ENCODE data around the gene SPSB1. TPM values are rescaled to one million over a fixed set of nuclear protein-coding genes. Genes with fewer than 3 reads are reported as not detected.

The SPSB1 gene
- total and polyA plus RNA-seq, 7 experiments from 2014 or later: 1.4 to 10.3 (median 1.9) TPM

DNA sequence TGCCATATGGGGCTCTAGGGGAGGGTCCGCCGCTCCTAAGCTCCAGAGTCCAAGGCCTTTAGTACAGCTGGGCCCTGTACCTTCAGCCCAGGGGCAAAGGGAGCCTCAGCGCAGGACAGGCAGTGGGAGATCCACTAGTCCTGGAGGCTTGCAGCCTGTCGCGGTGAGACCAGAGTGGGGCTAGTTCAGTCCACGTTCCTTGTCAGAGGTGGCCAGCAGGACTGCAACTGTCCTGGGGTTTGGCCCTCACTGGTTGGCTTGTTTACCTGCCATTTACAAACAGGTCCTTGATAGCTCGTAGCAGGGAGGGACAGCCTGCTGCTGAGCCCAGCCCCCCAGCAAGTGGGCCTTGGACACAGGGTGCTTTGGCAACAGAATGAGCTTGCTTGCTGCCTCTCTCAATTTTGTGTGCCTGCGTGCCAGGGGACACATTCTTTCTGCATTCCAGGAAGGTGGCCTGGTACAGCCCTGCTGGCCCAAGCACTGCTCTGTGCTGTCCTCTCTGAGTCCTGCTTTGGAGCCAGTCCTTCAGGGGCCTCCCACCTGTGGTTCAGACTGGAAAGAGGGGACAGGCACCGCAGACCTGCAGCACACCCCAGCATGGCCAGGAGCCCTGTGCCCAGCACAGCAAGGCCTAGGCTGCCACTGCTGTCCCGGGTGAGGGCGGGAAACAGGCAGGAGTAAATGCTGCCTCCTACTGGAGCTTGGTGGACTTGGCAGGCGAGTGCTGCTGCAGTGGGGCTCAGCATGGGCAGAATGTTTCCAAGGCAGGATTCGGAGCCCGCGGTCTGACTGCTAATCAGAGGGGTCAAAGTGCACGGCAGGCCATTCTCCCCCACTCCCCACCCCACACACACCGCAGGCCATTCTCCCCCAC, 42.9 kb upstream of the SPSB1 start:
- intact Hi-C loops (cut with micrococcal nuclease): loop anchor here in 1 of 2 donors (1.0 kb wide), 1 partner anchor 107 kb away; no protein-coding TSS in a partner anchor
- no peak overlapping the region for H3K27ac Mint-ChIP-seq
- H3K36me3 Mint-ChIP-seq: peaks cover 0 to 29% (median 6%) of the 10 kb centered on the region in 5 donors
- ATAC-seq: peak; percentile 46
- H3K9me3 Mint-ChIP-seq: no peaks in the 10 kb centered on the region
- H3K27me3 ChIP-seq (ENCODE audit: control insufficient read depth in 2 of 2, insufficient read depth in 2 of 2, low read length in 2 of 2): no peaks in the 10 kb centered on the region
- H3K4me1 ChIP-seq (ENCODE audit: control insufficient read depth in 2 of 2, insufficient read depth in 2 of 2, low read length in 2 of 2): peaks cover 0 to 1% of the 10 kb centered on the region in 2 donors
- DNase-seq: peak in 2 of 9 donors; percentile 8 to 20
- no peaks in the 10 kb centered on the region for H3K9me3 ChIP-seq (ENCODE audit: control insufficient read depth in 2 of 3, low read length in 3 of 3)
- ChIA-PET CTCF (interaction anchor here (1.3 kb wide), 1 partner anchor 47 kb away, joined by 3 read pairs; no protein-coding TSS in a partner anchor), POLR2A (no interaction called here)
- H3K36me3 ChIP-seq (ENCODE audit: control insufficient read depth in 2 of 3, insufficient read depth in 3 of 3, low read length in 3 of 3): peaks cover 0 to 36% (median 0%) of the 10 kb centered on the region in 3 experiments
- no peak overlapping the region for H3K4me3 ChIP-seq (ENCODE audit: low read length)
- H3K27ac ChIP-seq (ENCODE audit: low read depth, low read length): no peak overlapping the region
- H3K4me1 Mint-ChIP-seq: peaks cover 12 to 33% (median 19%) of the 10 kb centered on the region in 7 donors
- no peak overlapping the region for H3K4me3 Mint-ChIP-seq
- no peaks in the 10 kb centered on the region for H3K27me3 Mint-ChIP-seq

- peaks cover 0 to 31% (median 0%) of the 10 kb centered on the region in 3 experiments for H3K36me3 ChIP-seq (ENCODE audit: control insufficient read depth in 2 of 3, insufficient read depth in 3 of 3, low read length in 3 of 3)
- H3K4me3 ChIP-seq (ENCODE audit: low read length): no peak overlapping the region
- H3K27me3 Mint-ChIP-seq: no peaks in the 10 kb centered on the region
- H3K4me3 Mint-ChIP-seq: no peak overlapping the region
- no peaks in the 10 kb centered on the region for H3K9me3 ChIP-seq (ENCODE audit: control insufficient read depth in 2 of 3, low read length in 3 of 3)
- H3K27me3 ChIP-seq (ENCODE audit: control insufficient read depth in 2 of 2, insufficient read depth in 2 of 2, low read length in 2 of 2): no peaks in the 10 kb centered on the region
- DNase-seq (no peak), ATAC-seq (no peak)
- no peak overlapping the region for H3K27ac Mint-ChIP-seq
- POLR2A ChIA-PET: no interaction called here
- H3K4me1 Mint-ChIP-seq: peaks cover 11 to 34% (median 18%) of the 10 kb centered on the region in 7 donors
- CTCF ChIA-PET: interaction anchor here (0.6 kb wide), 1 partner anchor 10 kb away, joined by 3 read pairs; no protein-coding TSS in a partner anchor
- H3K9me3 Mint-ChIP-seq: no peaks in the 10 kb centered on the region
- H3K36me3 Mint-ChIP-seq: peaks cover 0 to 29% (median 7%) of the 10 kb centered on the region in 5 donors
- no peak overlapping the region for H3K27ac ChIP-seq (ENCODE audit: low read depth, low read length)
- no peaks in the 10 kb centered on the region for H3K4me1 ChIP-seq (ENCODE audit: control insufficient read depth in 2 of 2, insufficient read depth in 2 of 2, low read length in 2 of 2)
- intact Hi-C loops (cut with micrococcal nuclease): loop anchor here in 1 of 2 donors (1.0 kb wide), 1 partner anchor 108 kb away; no protein-coding TSS in a partner anchor
Observed at GRCh38 chr1:9250411-9251381, 42.0 kb upstream of the SPSB1 start.

DNA sequence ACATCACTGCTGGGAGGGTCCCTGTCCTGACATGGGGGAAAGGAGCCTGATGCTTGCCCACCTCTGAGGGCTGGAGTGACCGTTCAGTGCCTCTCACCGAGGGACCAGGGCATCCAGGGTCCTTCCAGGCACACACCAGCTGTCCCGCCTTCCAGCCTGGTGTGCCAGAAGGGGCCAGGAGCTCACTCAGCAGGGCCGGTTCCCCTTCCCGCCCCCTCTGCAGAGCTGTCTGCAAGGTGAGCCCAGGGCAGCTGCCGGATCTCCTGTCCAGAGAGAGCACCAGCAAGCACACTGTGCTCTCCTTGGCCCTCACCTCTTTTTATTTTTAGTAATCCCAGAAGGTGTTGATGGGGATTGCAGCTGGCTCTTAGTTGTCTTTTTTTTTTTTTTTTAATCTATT, 41.2 kb upstream of the SPSB1 start:
- peaks cover 11 to 34% (median 18%) of the 10 kb centered on the region in 7 donors for H3K4me1 Mint-ChIP-seq
- Histone ChIP-seq H3K36me3 (ENCODE audit: control insufficient read depth in 2 of 3, insufficient read depth in 3 of 3, low read length in 3 of 3) (peaks cover 0 to 32% (median 0%) of the 10 kb centered on the region in 3 experiments), H3K27ac (ENCODE audit: low read depth, low read length) (no peak overlapping the region), H3K9me3 (ENCODE audit: control insufficient read depth in 2 of 3, low read length in 3 of 3) (no peaks in the 10 kb centered on the region), H3K27me3 (ENCODE audit: control insufficient read depth in 2 of 2, insufficient read depth in 2 of 2, low read length in 2 of 2) (no peaks in the 10 kb centered on the region), H3K4me1 (ENCODE audit: control insufficient read depth in 2 of 2, insufficient read depth in 2 of 2, low read length in 2 of 2) (no peaks in the 10 kb centered on the region), H3K4me3 (ENCODE audit: low read length) (no peak overlapping the region)
- peaks cover 0 to 28% (median 6%) of the 10 kb centered on the region in 5 donors for H3K36me3 Mint-ChIP-seq
- no peak for DNase-seq
- intact Hi-C loops (cut with micrococcal nuclease): no loop called here
- ChIA-PET POLR2A (no interaction called here), CTCF (interaction anchor here (0.6 kb wide), 1 partner anchor 10 kb away, joined by 3 read pairs; no protein-coding TSS in a partner anchor)
- H3K27ac Mint-ChIP-seq: no peak overlapping the region
- H3K9me3 Mint-ChIP-seq: no peaks in the 10 kb centered on the region
- ATAC-seq: no peak
- H3K4me3 Mint-ChIP-seq: no peak overlapping the region
- H3K27me3 Mint-ChIP-seq: no peaks in the 10 kb centered on the region

DNA sequence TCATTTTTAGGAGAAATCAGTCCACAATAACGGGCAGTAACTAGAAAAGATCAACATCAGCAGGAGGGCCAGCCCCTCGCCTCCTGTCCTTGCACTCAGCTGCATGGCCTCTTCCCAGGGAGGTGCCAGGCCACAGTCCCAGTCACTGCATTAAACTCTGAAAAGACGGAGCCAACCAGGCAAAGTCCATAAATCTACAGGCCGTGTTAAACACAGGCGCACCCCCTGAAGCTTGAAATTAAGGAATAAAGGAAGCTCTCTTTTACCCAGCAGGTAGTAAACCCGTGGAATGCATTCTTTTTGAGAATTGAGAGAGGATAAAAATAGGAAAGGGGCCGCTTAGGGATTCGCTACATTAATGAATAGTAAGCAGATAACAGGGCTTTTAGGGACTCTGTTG, 39.7 kb upstream of the SPSB1 start:
- Mint-ChIP-seq H3K27me3 (no peaks in the 10 kb centered on the region), H3K9me3 (peaks cover 0 to under 1% (median 0%) of the 10 kb centered on the region in 11 donors), H3K36me3 (peaks cover 0 to 28% (median 9%) of the 10 kb centered on the region in 5 donors), H3K27ac (no peak overlapping the region), H3K4me1 (peaks cover 11 to 43% (median 24%) of the 10 kb centered on the region in 7 donors), H3K4me3 (no peak overlapping the region)
- Histone ChIP-seq H3K36me3 (ENCODE audit: control insufficient read depth in 2 of 3, insufficient read depth in 3 of 3, low read length in 3 of 3) (peaks cover 0 to 20% (median 0%) of the 10 kb centered on the region in 3 experiments), H3K27ac (ENCODE audit: low read depth, low read length) (no peak overlapping the region), H3K9me3 (ENCODE audit: control insufficient read depth in 2 of 3, low read length in 3 of 3) (no peaks in the 10 kb centered on the region), H3K4me1 (ENCODE audit: control insufficient read depth in 2 of 2, insufficient read depth in 2 of 2, low read length in 2 of 2) (no peaks in the 10 kb centered on the region), H3K27me3 (ENCODE audit: control insufficient read depth in 2 of 2, insufficient read depth in 2 of 2, low read length in 2 of 2) (no peaks in the 10 kb centered on the region), H3K4me3 (ENCODE audit: low read length) (no peak overlapping the region)
- intact Hi-C loops (cut with micrococcal nuclease): no loop called here
- CTCF ChIA-PET: interaction anchor here (1.3 kb wide), 1 partner anchor 29 kb away, joined by 3 read pairs; no protein-coding TSS in a partner anchor
- no peak for DNase-seq
- POLR2A ChIA-PET: no interaction called here
- no peak for ATAC-seq

DNA sequence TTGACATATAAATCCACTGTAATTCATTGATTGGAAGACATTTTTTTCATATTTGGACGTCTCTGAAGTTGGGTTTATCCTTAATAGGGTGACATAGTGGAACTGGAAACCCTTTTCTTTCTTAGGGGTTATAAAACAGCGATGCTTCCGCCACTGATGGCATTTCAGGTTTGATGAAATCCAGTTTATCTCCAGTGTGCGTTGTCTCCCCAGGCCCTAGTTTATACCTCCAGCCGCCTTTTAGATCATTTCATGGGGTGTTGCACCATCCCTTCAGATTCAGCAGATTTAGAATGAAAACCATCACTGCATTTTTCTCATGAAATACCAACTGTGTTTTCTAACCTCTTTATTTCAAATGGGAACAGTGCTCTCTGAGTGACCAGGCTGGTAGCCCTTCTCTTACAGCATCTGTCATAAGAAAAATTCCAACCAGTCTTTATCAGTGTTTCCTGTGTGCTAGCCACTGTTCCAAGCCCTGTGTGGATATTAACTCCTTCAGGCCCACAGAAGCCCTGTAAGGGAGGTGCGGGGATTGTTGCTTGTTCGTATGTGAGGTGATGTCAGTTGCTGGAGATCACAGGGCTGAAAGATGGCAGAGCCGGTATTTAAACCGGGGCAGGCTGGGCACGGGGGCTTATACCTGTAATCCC, 39.1 kb upstream of the SPSB1 start:
- intact Hi-C loops (cut with micrococcal nuclease): no loop called here
- DNase-seq: no peak
- H3K4me3 ChIP-seq (ENCODE audit: low read length): no peak overlapping the region
- no peak for ATAC-seq
- peaks cover 0 to 30% (median 15%) of the 10 kb centered on the region in 5 donors for H3K36me3 Mint-ChIP-seq
- peaks cover 0 to 6% (median 0%) of the 10 kb centered on the region in 11 donors for H3K9me3 Mint-ChIP-seq
- no peaks in the 10 kb centered on the region for H3K27me3 Mint-ChIP-seq
- ChIA-PET CTCF (interaction anchor here (1.3 kb wide), 1 partner anchor 28 kb away, joined by 3 read pairs; no protein-coding TSS in a partner anchor), POLR2A (no interaction called here)
- H3K9me3 ChIP-seq (ENCODE audit: control insufficient read depth in 2 of 3, low read length in 3 of 3): no peaks in the 10 kb centered on the region
- H3K27me3 ChIP-seq (ENCODE audit: control insufficient read depth in 2 of 2, insufficient read depth in 2 of 2, low read length in 2 of 2): no peaks in the 10 kb centered on the region
- H3K4me1 ChIP-seq (ENCODE audit: control insufficient read depth in 2 of 2, insufficient read depth in 2 of 2, low read length in 2 of 2): no peaks in the 10 kb centered on the region
- no peak overlapping the region for H3K27ac ChIP-seq (ENCODE audit: low read depth, low read length)
- H3K4me3 Mint-ChIP-seq: no peak overlapping the region
- H3K36me3 ChIP-seq (ENCODE audit: control insufficient read depth in 2 of 3, insufficient read depth in 3 of 3, low read length in 3 of 3): peaks cover 0 to 17% (median 0%) of the 10 kb centered on the region in 3 experiments
- peaks cover 14 to 49% (median 30%) of the 10 kb centered on the region in 7 donors for H3K4me1 Mint-ChIP-seq
- H3K27ac Mint-ChIP-seq: no peak overlapping the region

GRCh38 chr1:9256332-9256731, 36.4 kb upstream of the SPSB1 start:
- CTCF ChIA-PET: no interaction called here
- Histone ChIP-seq H3K27ac (ENCODE audit: low read depth, low read length) (no peak overlapping the region), H3K4me1 (ENCODE audit: control insufficient read depth in 2 of 2, insufficient read depth in 2 of 2, low read length in 2 of 2) (no peaks in the 10 kb centered on the region), H3K36me3 (ENCODE audit: control insufficient read depth in 2 of 3, insufficient read depth in 3 of 3, low read length in 3 of 3) (peaks cover 0 to 9% (median 0%) of the 10 kb centered on the region in 3 experiments), H3K9me3 (ENCODE audit: control insufficient read depth in 2 of 3, low read length in 3 of 3) (no peaks in the 10 kb centered on the region), H3K27me3 (ENCODE audit: control insufficient read depth in 2 of 2, insufficient read depth in 2 of 2, low read length in 2 of 2) (no peaks in the 10 kb centered on the region), H3K4me3 (ENCODE audit: low read length) (no peak overlapping the region)
- Mint-ChIP-seq H3K9me3 (peaks cover 0 to 23% (median 0%) of the 10 kb centered on the region in 11 donors), H3K36me3 (peaks cover 0 to 38% (median 21%) of the 10 kb centered on the region in 5 donors), H3K27ac (peak overlapping the region in 1 of 9 donors; percentile 23), H3K27me3 (no peaks in the 10 kb centered on the region), H3K4me3 (no peak overlapping the region), H3K4me1 (peaks cover 15 to 67% (median 48%) of the 10 kb centered on the region in 7 donors)
- no peak for ATAC-seq
- intact Hi-C loops (cut with micrococcal nuclease): no loop called here
- POLR2A ChIA-PET: no interaction called here
- DNase-seq: no peak
